HEK293 (cell line): ENCODE results near the gene BHLHE23.

Source experiments
- KLF10 ChIP-seq: fragments of 450-650 bp; IDR thresholded peaks from 2 replicates; pipeline ENCODE4 v1.5.1; 2018; ENCODE audit warnings: missing biosample characterization, mild to moderate bottlenecking, missing genetic modification characterization
- ZBTB17 ChIP-seq: fragments of 450-650 bp; formaldehyde crosslinking; IDR thresholded peaks from 2 replicates; pipeline ENCODE4 v1.5.1; 2016; ENCODE audit warnings: missing biosample characterization, missing genetic modification characterization
- TF ChIP-seq, protein P1 (sequence below): fragments of 450-650 bp; formaldehyde crosslinking; IDR thresholded peaks from 2 replicates; pipeline ENCODE4 v1.5.1; 2016; ENCODE audit warnings: missing biosample characterization, missing genetic modification characterization, low read depth
- TF ChIP-seq, protein P2 (sequence below): fragments of 450-650 bp; formaldehyde crosslinking; IDR thresholded peaks from 2 replicates; pipeline ENCODE4 v1.5.1; 2016; ENCODE audit warnings: missing biosample characterization, missing genetic modification characterization
- TF ChIP-seq, protein P3 (sequence below): fragments of 450-650 bp; formaldehyde crosslinking; IDR thresholded peaks from 2 replicates; pipeline ENCODE4 v1.5.1; 2016; ENCODE audit warnings: missing biosample characterization, missing genetic modification characterization
- TF ChIP-seq, protein P4 (sequence below): fragments of 450-650 bp; formaldehyde crosslinking; IDR thresholded peaks from 2 replicates; pipeline ENCODE4 v1.5.1; 2016; ENCODE audit warnings: missing biosample characterization, missing genetic modification characterization, low read depth
- TF ChIP-seq, protein P5 (sequence below): fragments of 450-650 bp; formaldehyde crosslinking; IDR thresholded peaks from 2 replicates; pipeline ENCODE4 v1.5.1; 2016; ENCODE audit warnings: missing biosample characterization, missing genetic modification characterization

DNA sequence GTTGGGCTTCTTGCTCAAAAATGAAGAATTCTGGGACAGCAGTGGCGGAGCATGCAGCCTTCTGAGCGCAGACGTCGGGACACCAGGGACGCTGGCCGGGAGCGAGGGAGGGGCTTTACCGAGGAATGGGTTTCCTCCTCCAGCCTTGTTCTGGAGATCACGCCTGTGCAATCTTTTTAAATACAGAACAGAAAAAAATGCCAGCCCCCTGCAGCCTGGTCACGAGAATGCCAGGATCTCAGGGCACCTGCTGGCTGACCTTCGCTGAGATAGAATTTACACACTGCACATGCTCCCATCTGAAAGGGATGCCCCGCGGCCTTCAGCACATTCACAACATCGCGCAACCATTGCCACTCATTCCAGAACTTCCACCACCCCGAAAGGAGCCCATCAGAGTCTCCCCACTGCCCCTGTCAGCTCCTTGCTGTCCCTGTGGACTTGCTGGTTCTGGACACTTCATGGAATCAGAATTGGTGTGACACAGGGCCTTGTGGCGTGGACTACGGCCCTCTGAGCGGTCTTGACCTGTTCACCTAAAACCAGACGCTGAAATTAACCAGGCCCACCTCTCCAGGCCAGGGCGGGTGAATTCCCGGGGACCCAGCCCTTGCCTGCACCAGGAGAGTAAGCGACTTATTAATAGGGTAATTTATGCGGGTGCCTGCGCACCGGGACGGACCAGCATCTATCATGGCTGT lies 20.6 kb upstream of the BHLHE23 start:
- TF ChIP-seq, protein P1, sequence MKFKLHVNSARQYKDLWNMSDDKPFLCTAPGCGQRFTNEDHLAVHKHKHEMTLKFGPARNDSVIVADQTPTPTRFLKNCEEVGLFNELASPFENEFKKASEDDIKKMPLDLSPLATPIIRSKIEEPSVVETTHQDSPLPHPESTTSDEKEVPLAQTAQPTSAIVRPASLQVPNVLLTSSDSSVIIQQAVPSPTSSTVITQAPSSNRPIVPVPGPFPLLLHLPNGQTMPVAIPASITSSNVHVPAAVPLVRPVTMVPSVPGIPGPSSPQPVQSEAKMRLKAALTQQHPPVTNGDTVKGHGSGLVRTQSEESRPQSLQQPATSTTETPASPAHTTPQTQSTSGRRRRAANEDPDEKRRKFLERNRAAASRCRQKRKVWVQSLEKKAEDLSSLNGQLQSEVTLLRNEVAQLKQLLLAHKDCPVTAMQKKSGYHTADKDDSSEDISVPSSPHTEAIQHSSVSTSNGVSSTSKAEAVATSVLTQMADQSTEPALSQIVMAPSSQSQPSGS, result no peak
- TF ChIP-seq, protein P2, sequence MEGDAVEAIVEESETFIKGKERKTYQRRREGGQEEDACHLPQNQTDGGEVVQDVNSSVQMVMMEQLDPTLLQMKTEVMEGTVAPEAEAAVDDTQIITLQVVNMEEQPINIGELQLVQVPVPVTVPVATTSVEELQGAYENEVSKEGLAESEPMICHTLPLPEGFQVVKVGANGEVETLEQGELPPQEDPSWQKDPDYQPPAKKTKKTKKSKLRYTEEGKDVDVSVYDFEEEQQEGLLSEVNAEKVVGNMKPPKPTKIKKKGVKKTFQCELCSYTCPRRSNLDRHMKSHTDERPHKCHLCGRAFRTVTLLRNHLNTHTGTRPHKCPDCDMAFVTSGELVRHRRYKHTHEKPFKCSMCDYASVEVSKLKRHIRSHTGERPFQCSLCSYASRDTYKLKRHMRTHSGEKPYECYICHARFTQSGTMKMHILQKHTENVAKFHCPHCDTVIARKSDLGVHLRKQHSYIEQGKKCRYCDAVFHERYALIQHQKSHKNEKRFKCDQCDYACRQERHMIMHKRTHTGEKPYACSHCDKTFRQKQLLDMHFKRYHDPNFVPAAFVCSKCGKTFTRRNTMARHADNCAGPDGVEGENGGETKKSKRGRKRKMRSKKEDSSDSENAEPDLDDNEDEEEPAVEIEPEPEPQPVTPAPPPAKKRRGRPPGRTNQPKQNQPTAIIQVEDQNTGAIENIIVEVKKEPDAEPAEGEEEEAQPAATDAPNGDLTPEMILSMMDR (tag by site-specific recombination), result no peak
- TF ChIP-seq, protein P3, sequence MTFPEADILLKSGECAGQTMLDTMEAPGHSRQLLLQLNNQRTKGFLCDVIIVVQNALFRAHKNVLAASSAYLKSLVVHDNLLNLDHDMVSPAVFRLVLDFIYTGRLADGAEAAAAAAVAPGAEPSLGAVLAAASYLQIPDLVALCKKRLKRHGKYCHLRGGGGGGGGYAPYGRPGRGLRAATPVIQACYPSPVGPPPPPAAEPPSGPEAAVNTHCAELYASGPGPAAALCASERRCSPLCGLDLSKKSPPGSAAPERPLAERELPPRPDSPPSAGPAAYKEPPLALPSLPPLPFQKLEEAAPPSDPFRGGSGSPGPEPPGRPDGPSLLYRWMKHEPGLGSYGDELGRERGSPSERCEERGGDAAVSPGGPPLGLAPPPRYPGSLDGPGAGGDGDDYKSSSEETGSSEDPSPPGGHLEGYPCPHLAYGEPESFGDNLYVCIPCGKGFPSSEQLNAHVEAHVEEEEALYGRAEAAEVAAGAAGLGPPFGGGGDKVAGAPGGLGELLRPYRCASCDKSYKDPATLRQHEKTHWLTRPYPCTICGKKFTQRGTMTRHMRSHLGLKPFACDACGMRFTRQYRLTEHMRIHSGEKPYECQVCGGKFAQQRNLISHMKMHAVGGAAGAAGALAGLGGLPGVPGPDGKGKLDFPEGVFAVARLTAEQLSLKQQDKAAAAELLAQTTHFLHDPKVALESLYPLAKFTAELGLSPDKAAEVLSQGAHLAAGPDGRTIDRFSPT, result no peak
- no peak for TF ChIP-seq ZBTB17
- TF ChIP-seq, protein P4, sequence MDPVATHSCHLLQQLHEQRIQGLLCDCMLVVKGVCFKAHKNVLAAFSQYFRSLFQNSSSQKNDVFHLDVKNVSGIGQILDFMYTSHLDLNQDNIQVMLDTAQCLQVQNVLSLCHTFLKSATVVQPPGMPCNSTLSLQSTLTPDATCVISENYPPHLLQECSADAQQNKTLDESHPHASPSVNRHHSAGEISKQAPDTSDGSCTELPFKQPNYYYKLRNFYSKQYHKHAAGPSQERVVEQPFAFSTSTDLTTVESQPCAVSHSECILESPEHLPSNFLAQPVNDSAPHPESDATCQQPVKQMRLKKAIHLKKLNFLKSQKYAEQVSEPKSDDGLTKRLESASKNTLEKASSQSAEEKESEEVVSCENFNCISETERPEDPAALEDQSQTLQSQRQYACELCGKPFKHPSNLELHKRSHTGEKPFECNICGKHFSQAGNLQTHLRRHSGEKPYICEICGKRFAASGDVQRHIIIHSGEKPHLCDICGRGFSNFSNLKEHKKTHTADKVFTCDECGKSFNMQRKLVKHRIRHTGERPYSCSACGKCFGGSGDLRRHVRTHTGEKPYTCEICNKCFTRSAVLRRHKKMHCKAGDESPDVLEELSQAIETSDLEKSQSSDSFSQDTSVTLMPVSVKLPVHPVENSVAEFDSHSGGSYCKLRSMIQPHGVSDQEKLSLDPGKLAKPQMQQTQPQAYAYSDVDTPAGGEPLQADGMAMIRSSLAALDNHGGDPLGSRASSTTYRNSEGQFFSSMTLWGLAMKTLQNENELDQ (tag by site-specific recombination), result no peak
- TF ChIP-seq, protein P5, sequence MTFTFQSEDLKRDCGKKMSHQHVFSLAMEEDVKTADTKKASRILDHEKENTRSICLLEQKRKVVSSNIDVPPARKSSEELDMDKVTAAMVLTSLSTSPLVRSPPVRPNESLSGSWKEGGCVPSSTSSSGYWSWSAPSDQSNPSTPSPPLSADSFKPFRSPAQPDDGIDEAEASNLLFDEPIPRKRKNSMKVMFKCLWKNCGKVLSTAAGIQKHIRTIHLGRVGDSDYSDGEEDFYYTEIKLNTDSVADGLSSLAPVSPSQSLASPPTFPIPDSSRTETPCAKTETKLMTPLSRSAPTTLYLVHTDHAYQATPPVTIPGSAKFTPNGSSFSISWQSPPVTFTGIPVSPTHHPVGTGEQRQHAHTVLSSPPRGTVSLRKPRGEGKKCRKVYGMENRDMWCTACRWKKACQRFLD (tag by site-specific recombination), result no peak
- TF ChIP-seq KLF10, result no peak
